ENCODE measurements around the gene CYS1. TPM values are rescaled to one million over a fixed set of nuclear protein-coding genes. Genes with fewer than 3 reads are reported as not detected.
A peak's percentile ranks its signal among the peaks of the same experiment; 100 is the strongest.

The CYS1 gene
- total RNA-seq, 1 donor from 2014 or later: 3.2 TPM

GRCh38 chr2:10078001-10078400 lies 2.2 kb downstream of the CYS1 start:
- ATAC-seq (no peak), DNase-seq (ENCODE audit: missing footprints) (no peak)
- intact Hi-C loops (cut with DNase I): no loop called here

- no peak for DNase-seq (ENCODE audit: missing footprints)
- intact Hi-C loops (cut with DNase I): no loop called here
- ATAC-seq: no peak
These were observed 3.2 kb downstream of the CYS1 start for GRCh38 chr2:10076988-10077527.

- DNase-seq (ENCODE audit: missing footprints) (no peak), ATAC-seq (no peak)
- intact Hi-C loops (cut with DNase I): no loop called here
These were observed 3.7 kb downstream of the CYS1 start for GRCh38 chr2:10076511-10076910.

GRCh38 chr2:10075571-10076209 lies 4.5 kb downstream of the CYS1 start:
- intact Hi-C loops (cut with DNase I): no loop called here
- DNase-seq (ENCODE audit: missing footprints) (no peak), ATAC-seq (no peak)

- intact Hi-C loops (cut with DNase I): no loop called here
- ATAC-seq (no peak), DNase-seq (ENCODE audit: missing footprints) (no peak)
These were observed 5.1 kb downstream of the CYS1 start for GRCh38 chr2:10075101-10075500.

GRCh38 chr2:10073706-10074105 lies 6.5 kb downstream of the CYS1 start:
- ATAC-seq (no peak), DNase-seq (ENCODE audit: missing footprints) (no peak)
- intact Hi-C loops (cut with DNase I): loop anchor here (2.0 kb wide), 1 partner anchor 361 kb away; no protein-coding TSS in a partner anchor

- intact Hi-C loops (cut with DNase I): loop anchor here (2.0 kb wide), 1 partner anchor 362 kb away; no protein-coding TSS in a partner anchor
- peak; percentile 89 for ATAC-seq
- peak; percentile 81 for DNase-seq (ENCODE audit: missing footprints)
These were observed 7.3 kb downstream of the CYS1 start for GRCh38 chr2:10072656-10073480.

- DNase-seq (ENCODE audit: missing footprints) (no peak), ATAC-seq (no peak)
- intact Hi-C loops (cut with DNase I): no loop called here
These were observed 8.6 kb downstream of the CYS1 start for GRCh38 chr2:10071595-10071994.

GRCh38 chr2:10071176-10071575 lies 9.0 kb downstream of the CYS1 start:
- intact Hi-C loops (cut with DNase I): no loop called here
- no peak for DNase-seq (ENCODE audit: missing footprints)
- no peak for ATAC-seq

GRCh38 chr2:10067881-10068280 lies 12.3 kb downstream of the CYS1 start:
- DNase-seq (ENCODE audit: missing footprints) (no peak), ATAC-seq (no peak)
- intact Hi-C loops (cut with DNase I): no loop called here

GRCh38 chr2:10067330-10067729 lies 12.9 kb downstream of the CYS1 start:
- intact Hi-C loops (cut with DNase I): no loop called here
- DNase-seq (ENCODE audit: missing footprints): no peak
- ATAC-seq: no peak

- intact Hi-C loops (cut with DNase I): no loop called here
- DNase-seq (ENCODE audit: missing footprints) (no peak), ATAC-seq (no peak)
These were observed 14.5 kb downstream of the CYS1 start for GRCh38 chr2:10065773-10066055.

GRCh38 chr2:10064932-10065772 lies 15.1 kb downstream of the CYS1 start:
- ATAC-seq (no peak), DNase-seq (ENCODE audit: missing footprints) (no peak)
- intact Hi-C loops (cut with DNase I): no loop called here

GRCh38 chr2:10063566-10063965 lies 16.6 kb downstream of the CYS1 start:
- DNase-seq (ENCODE audit: missing footprints) (no peak), ATAC-seq (no peak)
- intact Hi-C loops (cut with DNase I): no loop called here

- DNase-seq (ENCODE audit: missing footprints) (no peak), ATAC-seq (no peak)
- intact Hi-C loops (cut with DNase I): no loop called here
These were observed 17.3 kb downstream of the CYS1 start for GRCh38 chr2:10062931-10063365.

- DNase-seq (ENCODE audit: missing footprints): no peak
- intact Hi-C loops (cut with DNase I): no loop called here
- ATAC-seq: no peak
These were observed 18.8 kb downstream of the CYS1 start for GRCh38 chr2:10061221-10061925.

- intact Hi-C loops (cut with DNase I): no loop called here
- ATAC-seq: no peak
- no peak for DNase-seq (ENCODE audit: missing footprints)
These were observed 20.5 kb downstream of the CYS1 start for GRCh38 chr2:10059552-10060335.

GRCh38 chr2:10059016-10059351 lies 21.2 kb downstream of the CYS1 start:
- intact Hi-C loops (cut with DNase I): no loop called here
- ATAC-seq (no peak), DNase-seq (ENCODE audit: missing footprints) (no peak)
